Erythroblast (primary cell): ENCODE results near the gene TUT7.

Experiments used
- GATA1 ChIP-seq: IDR thresholded peaks from 2 replicates; pipeline ENCODE4 v1.6.1; 2011; ENCODE audit warnings: low read depth, mild to moderate bottlenecking, control low read depth, low read length, moderate library complexity
- POLR2A ChIP-seq: IDR thresholded peaks from 2 replicates; pipeline ENCODE4 v1.6.1; 2011; ENCODE audit warnings: mild to moderate bottlenecking, low read length

- TF ChIP-seq POLR2A (no peak), GATA1 (no peak)
Observed at GRCh38 chr9:86256653-86257052, 97.6 kb downstream of the TUT7 start.
